ENCODE results near the gene ARHGAP42. TPM values are rescaled to one million over a fixed set of nuclear protein-coding genes. Genes with fewer than 3 reads are reported as not detected.
A peak's percentile ranks its signal among the peaks of the same experiment; 100 is the strongest.

Gene ARHGAP42
- total RNA-seq, 1 experiment from 2014 or later: 39.1 TPM

GRCh38 chr11:100719809-100720221 is 32.7 kb downstream of the ARHGAP42 start:
- H4K20me1 ChIP-seq (ENCODE audit: control insufficient read depth, insufficient read depth, insufficient read length): no peaks in the 10 kb centered on the region
- H3K9ac ChIP-seq (ENCODE audit: extremely low read depth, insufficient read length, low read length): peak overlapping the region; percentile 51
- peak overlapping the region; percentile 97 for H3T11ph ChIP-seq (ENCODE audit: low read length)
- H3K27me3 Mint-ChIP-seq (ENCODE audit: low read depth): no peaks in the 10 kb centered on the region
- peak overlapping the region; percentile 72 for H4K5ac ChIP-seq (ENCODE audit: insufficient read length, low read depth, low read length)
- peak overlapping the region; percentile 63 for H3K18ac ChIP-seq (ENCODE audit: insufficient read length, low read depth, low read length)
- H3K27ac Mint-ChIP-seq: peak overlapping the region; percentile 94 to 98 (median 95)
- H2BK5ac ChIP-seq (ENCODE audit: insufficient read length, low read length): peak overlapping the region; percentile 55
- no peak overlapping the region; the same call in 1 of the 2 replicates for H3K4ac ChIP-seq (ENCODE audit: low read depth, low read length)
- H3K27ac ChIP-seq (ENCODE audit: insufficient read length, low read depth, low read length): peak overlapping the region; percentile 99
- no peaks in the 10 kb centered on the region; a peak in 1 of 7 replicates for H3K36me3 Mint-ChIP-seq (ENCODE audit: insufficient read depth in 1 of 3, low read depth in 3 of 3)
- no peak overlapping the region for H2BK15ac ChIP-seq (ENCODE audit: low read depth, low read length)
- peak overlapping the region; percentile 64 for H2BK20ac ChIP-seq (ENCODE audit: low read depth, low read length, poor library complexity, severe bottlenecking)
- H3K4me1 Mint-ChIP-seq: peaks cover 60 to 61% of the 10 kb centered on the region in 2 experiments
- H3K27me3 ChIP-seq (ENCODE audit: insufficient read depth, low read length): no peaks in the 10 kb centered on the region
- peak overlapping the region; percentile 10 for H4K91ac ChIP-seq (ENCODE audit: insufficient read length, low read depth, low read length)
- H3K79me2 ChIP-seq (ENCODE audit: insufficient read depth, low read length): peaks cover 7% of the 10 kb centered on the region; the same call in 1 of the 2 replicates
- H3K14ac ChIP-seq (ENCODE audit: insufficient read depth, low read length): peak overlapping the region; percentile 43; the same call in 1 of the 2 replicates
- no peak overlapping the region for H3K56ac ChIP-seq (ENCODE audit: insufficient read length, low read depth, low read length)
- peak overlapping the region in 1 of 2 experiments; percentile 21; a peak in 2 of 5 replicates for H3K4me3 Mint-ChIP-seq
- no peaks in the 10 kb centered on the region for H3K9me3 Mint-ChIP-seq
- peak overlapping the region; percentile 53 for H3K4me2 ChIP-seq (ENCODE audit: insufficient read depth, insufficient read length, low read length)
- H3K23me2 ChIP-seq (ENCODE audit: insufficient read length, low read depth, low read length, poor library complexity, severe bottlenecking): no peaks in the 10 kb centered on the region
- no peak for TF ChIP-seq CTCF (conservative IDR thresholded peaks at IDR 0.05)
- H3K23ac ChIP-seq (ENCODE audit: insufficient read length, low read depth, low read length): no peak overlapping the region
- no peak overlapping the region for H4K8ac ChIP-seq (replicated peaks; ENCODE audit: insufficient read length, low read depth, low read length)
- DNase-seq: peak; percentile 62
- H2BK120ac ChIP-seq (ENCODE audit: low read depth, low read length, poor library complexity, severe bottlenecking): peak overlapping the region; percentile 87
- no CpG with 5 or more reads among the region's 3 CpGs for WGBS (ENCODE audit: extremely low coverage, insufficient read length, low lambda C conversion rate)
- H3K79me1 ChIP-seq (ENCODE audit: insufficient read depth, low read depth, low read length, poor library complexity, severe bottlenecking): no peaks in the 10 kb centered on the region
- H2AK5ac ChIP-seq (ENCODE audit: insufficient read length, low read length): peak overlapping the region; percentile 9
- H2BK12ac ChIP-seq (ENCODE audit: insufficient read length, low read depth, low read length): no peak overlapping the region
- H2AFZ ChIP-seq (ENCODE audit: low read length): no peak overlapping the region
- peaks cover 12% of the 10 kb centered on the region; the same call in 1 of the 2 replicates for H3K4me1 ChIP-seq (ENCODE audit: insufficient read depth, low read length)
- H3K9me3 ChIP-seq (ENCODE audit: control insufficient read depth, low read depth, low read length): no peaks in the 10 kb centered on the region

Measured in H9 (cell line).